Gastroesophageal sphincter (tissue), 4 donors: ENCODE results near the gene ZNF143. TPM values are rescaled to one million over a fixed set of nuclear protein-coding genes. Genes with fewer than 3 reads are reported as not detected.

ENCODE experiments used
- ATAC-seq: fragments of 150-250 bp; one replicate; pipeline ENCODE4 v1.9.1; 2016; ENCODE audit warnings: mild to moderate bottlenecking, moderate library complexity
- H3K27ac ChIP-seq, 4 donors: fragments of 200-600 bp; sonication (generic) in 3 of 4; 1 replicate in 3 of 4; 2 replicates in 1 of 4; pipeline ENCODE4 v1.5.1; 2016 to 2019
- H3K27me3 ChIP-seq: fragments of 200-600 bp; sonication (generic); one replicate; pipeline ENCODE4 v1.5.1; 2019
- H3K36me3 ChIP-seq, 2 donors: fragments of 200-600 bp; sonication (generic); one replicate each; pipeline ENCODE4 v1.5.1; 2019; ENCODE audit warnings: control low read depth in 1 of 2
- H3K4me1 ChIP-seq, 3 donors: fragments of 200-600 bp; sonication (generic); 1 replicate in 2 of 3; 2 replicates in 1 of 3; pipeline ENCODE4 v1.5.1; 2016 to 2019; ENCODE audit warnings: control low read depth in 2 of 3
- H3K4me3 ChIP-seq, 2 donors: fragments of 200-600 bp; sonication (generic); one replicate each; pipeline ENCODE4 v1.5.1; 2019; ENCODE audit warnings: mild to moderate bottlenecking in 1 of 2, moderate library complexity in 1 of 2
- H3K9me3 ChIP-seq, 3 donors: fragments of 200-600 bp; sonication (generic); one replicate each; pipeline ENCODE4 v1.5.1; 2017 to 2019; ENCODE audit warnings: control low read depth in 2 of 3
- CTCF ChIP-seq, 4 experiments: fragments of 200-600 bp in 2 of 4; fragments of 450-650 bp in 2 of 4; sonication (generic) in 1 of 4; IDR thresholded peaks; one replicate each; pipeline ENCODE4 v1.5.1; 2017 to 2019; ENCODE audit warnings: antibody characterized with exemption in 4 of 4, mild to moderate bottlenecking in 2 of 4, moderate library complexity in 2 of 4
- EP300 ChIP-seq: sonication (generic); formaldehyde crosslinking; IDR thresholded peaks from one replicate; pipeline ENCODE4 v1.6.1; 2017; ENCODE audit warnings: antibody characterized with exemption, mild to moderate bottlenecking
- POLR2A ChIP-seq, 2 donors: fragments of 450-650 bp; IDR thresholded peaks; one replicate each; pipeline ENCODE4 v1.6.1; 2017; ENCODE audit warnings: antibody characterized with exemption in 2 of 2, mild to moderate bottlenecking in 2 of 2, moderate library complexity in 1 of 2
- POLR2AphosphoS5 ChIP-seq: sonication (generic); formaldehyde crosslinking; IDR thresholded peaks from one replicate; pipeline ENCODE4 v1.6.1; 2017; ENCODE audit warnings: antibody characterized with exemption
- WGBS, 2 donors: methylation state at CpG; one replicate each; pipeline ENCODE4 v1.1.5; 2018; ENCODE audit warnings: low coverage in 1 of 2; 5-methylcytosine and 5-hydroxymethylcytosine counted together
- total RNA-seq, 4 donors: library from RNA; depleted of rRNA; stranded (reverse); fragments of >200 nt; gene quantifications; one replicate each; pipeline ENCODE4 v1.1.0, GENCODE V29; 2016

ZNF143 gene
- total RNA-seq, 4 donors from 2014 or later = 33.7 to 72.5 (median 52.5) TPM

GRCh38 chr11:9525116-9525515 lies 64.3 kb downstream of the ZNF143 start:
- H3K27me3 ChIP-seq = no peaks in the 10 kb centered on the region
- H3K9me3 ChIP-seq = no peaks in the 10 kb centered on the region
- TF ChIP-seq CTCF (IDR thresholded peaks at IDR 0.05) (no peak), POLR2AphosphoS5 (no peak), POLR2A (IDR thresholded peaks at IDR 0.05) (no peak), EP300 (no peak)
- no peak for ATAC-seq
- WGBS, 2 donors = 84 to 85% methylated on average over 3 of the region's 3 CpGs
- no peak overlapping the region for H3K4me3 ChIP-seq
- peaks cover 6 to 54% (median 20%) of the 10 kb centered on the region in 3 donors for H3K4me1 ChIP-seq
- H3K36me3 ChIP-seq = peaks cover 0 to 32% of the 10 kb centered on the region in 2 donors
- peak overlapping the region in 3 of 4 donors; percentile 21 to 79 (median 76) for H3K27ac ChIP-seq

- Histone ChIP-seq H3K9me3 (no peaks in the 10 kb centered on the region), H3K4me3 (no peak overlapping the region), H3K27me3 (no peaks in the 10 kb centered on the region), H3K36me3 (peaks cover 0 to 15% of the 10 kb centered on the region in 2 donors), H3K27ac (peak overlapping the region; percentile 54 to 85 (median 78)), H3K4me1 (peaks cover 6 to 56% (median 20%) of the 10 kb centered on the region in 3 donors)
- 15 to 18% methylated on average over 8 of the region's 8 CpGs for WGBS, 2 donors
- no peak for TF ChIP-seq POLR2A (IDR thresholded peaks at IDR 0.05)
- no peak for TF ChIP-seq EP300
- peak; percentile 67 for TF ChIP-seq POLR2AphosphoS5
- TF ChIP-seq CTCF (IDR thresholded peaks at IDR 0.05) = no peak
- peak; percentile 89 for ATAC-seq
These were observed 66.8 kb downstream of the ZNF143 start for GRCh38 chr11:9527481-9528135.

GRCh38 chr11:9528136-9528501 lies 67.3 kb downstream of the ZNF143 start:
- 72 to 82% methylated on average over 1 of the region's 1 CpG for WGBS, 2 donors
- peak overlapping the region; percentile 54 to 85 (median 78) for H3K27ac ChIP-seq
- peaks cover 6 to 57% (median 20%) of the 10 kb centered on the region in 3 donors for H3K4me1 ChIP-seq
- H3K9me3 ChIP-seq = no peaks in the 10 kb centered on the region
- no peak for TF ChIP-seq POLR2AphosphoS5
- no peak for TF ChIP-seq POLR2A (IDR thresholded peaks at IDR 0.05)
- TF ChIP-seq CTCF (IDR thresholded peaks at IDR 0.05) = no peak
- no peak for TF ChIP-seq EP300
- peaks cover 0 to 14% of the 10 kb centered on the region in 2 donors for H3K36me3 ChIP-seq
- no peak overlapping the region for H3K4me3 ChIP-seq
- ATAC-seq = no peak
- H3K27me3 ChIP-seq = no peaks in the 10 kb centered on the region

- H3K27me3 ChIP-seq = no peaks in the 10 kb centered on the region
- no peak for ATAC-seq
- peaks cover 6 to 63% (median 20%) of the 10 kb centered on the region in 3 donors for H3K4me1 ChIP-seq
- TF ChIP-seq EP300 = no peak
- TF ChIP-seq CTCF (IDR thresholded peaks at IDR 0.05) = no peak
- TF ChIP-seq POLR2AphosphoS5 = no peak
- TF ChIP-seq POLR2A (IDR thresholded peaks at IDR 0.05) = no peak
- no peak overlapping the region for H3K4me3 ChIP-seq
- 62 to 65% methylated on average over 9 to 11 of the region's 12 CpGs for WGBS, 2 donors
- H3K9me3 ChIP-seq = no peaks in the 10 kb centered on the region
- peak overlapping the region in 3 of 4 donors; percentile 73 to 79 (median 76) for H3K27ac ChIP-seq
- peaks cover 0 to 14% of the 10 kb centered on the region in 2 donors for H3K36me3 ChIP-seq
These were observed 67.9 kb downstream of the ZNF143 start for GRCh38 chr11:9528573-9529333.
